ENCODE results near the gene RESP18.

Gene RESP18

DNA sequence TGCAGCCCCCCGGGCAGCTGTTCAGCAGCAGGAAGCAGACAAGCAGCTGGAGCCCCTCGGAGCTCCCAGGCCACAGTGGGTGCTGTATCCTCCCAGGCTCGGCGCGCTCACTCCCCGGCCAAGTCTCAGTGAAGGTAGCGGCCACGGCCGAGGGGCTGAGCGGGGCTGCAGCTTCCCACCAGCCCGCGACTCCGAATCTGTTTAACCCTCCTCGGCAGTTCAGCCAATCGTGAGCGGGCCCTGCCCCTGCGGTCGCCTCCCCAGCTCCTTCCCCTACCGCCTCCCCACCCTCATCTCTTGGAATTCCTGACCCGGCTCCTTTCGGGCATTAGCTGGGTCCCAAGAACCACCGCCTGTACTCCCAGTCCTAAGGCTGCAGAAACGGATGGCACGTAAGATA, at the start of gene RESP18:
Gene RESP18 (minus strand): TSS at position 203 of the 400 bp plus-strand sequence.
- H3K36me3 ChIP-seq (ENCODE audit: control insufficient read depth, insufficient read depth, low read length, severe bottlenecking): no peaks in the 10 kb centered on the region
- no peak for DNase-seq (ENCODE audit: low read depth)
- no peak within 1 kb of the TSS for H3K4me3 ChIP-seq (ENCODE audit: low read length)
- peaks cover 74% of the 10 kb centered on the region for H3K27me3 ChIP-seq (replicated peaks; ENCODE audit: control insufficient read depth, insufficient read depth, low read length)
- no peak within 1 kb of the TSS for H3K9ac ChIP-seq (ENCODE audit: low read length)
- H3K4me1 ChIP-seq (ENCODE audit: control insufficient read depth, insufficient read depth, low read length): no peaks in the 10 kb centered on the region
- no peaks in the 10 kb centered on the region for H3K9me3 ChIP-seq (ENCODE audit: control insufficient read depth, low read length)

DNA sequence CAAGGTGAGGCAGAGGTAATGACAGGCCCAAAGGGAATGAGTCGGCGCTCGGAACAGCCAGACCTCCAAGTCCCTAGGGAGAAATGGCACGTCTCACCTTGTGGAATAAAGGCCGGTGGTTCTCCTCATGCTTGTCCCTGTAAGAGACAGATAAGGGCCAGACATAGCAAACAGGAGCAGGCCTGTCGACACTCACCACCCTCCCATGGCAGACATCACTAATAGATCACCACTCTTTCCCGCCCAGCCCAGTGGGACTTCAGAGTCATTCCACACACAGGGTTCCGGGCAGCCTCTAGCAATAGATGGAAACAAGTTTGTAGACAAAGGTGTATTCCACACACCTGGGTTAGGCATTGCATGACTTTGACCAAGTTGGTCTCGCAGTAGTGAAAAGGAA, 48.9 kb upstream of the RESP18 start:
- no peak overlapping the region for H3K9ac ChIP-seq (ENCODE audit: low read length)
- no peak for DNase-seq (ENCODE audit: low read depth)
- H3K9me3 ChIP-seq (ENCODE audit: control insufficient read depth, low read length): no peaks in the 10 kb centered on the region
- no peak overlapping the region for H3K4me3 ChIP-seq (ENCODE audit: low read length)
- H3K27me3 ChIP-seq (replicated peaks; ENCODE audit: control insufficient read depth, insufficient read depth, low read length): no peaks in the 10 kb centered on the region
- H3K4me1 ChIP-seq (ENCODE audit: control insufficient read depth, insufficient read depth, low read length): peaks cover 12% of the 10 kb centered on the region
- peaks cover 78% of the 10 kb centered on the region for H3K36me3 ChIP-seq (ENCODE audit: control insufficient read depth, insufficient read depth, low read length, severe bottlenecking)

GRCh38 chr2:219380926-219381325, 48.4 kb upstream of the RESP18 start:
- Histone ChIP-seq H3K9me3 (ENCODE audit: control insufficient read depth, low read length) (no peaks in the 10 kb centered on the region), H3K36me3 (ENCODE audit: control insufficient read depth, insufficient read depth, low read length, severe bottlenecking) (peaks cover 76% of the 10 kb centered on the region), H3K27me3 (replicated peaks; ENCODE audit: control insufficient read depth, insufficient read depth, low read length) (no peaks in the 10 kb centered on the region), H3K9ac (ENCODE audit: low read length) (no peak overlapping the region), H3K4me3 (ENCODE audit: low read length) (no peak overlapping the region), H3K4me1 (ENCODE audit: control insufficient read depth, insufficient read depth, low read length) (peaks cover 8% of the 10 kb centered on the region)
- DNase-seq (ENCODE audit: low read depth): no peak

DNA sequence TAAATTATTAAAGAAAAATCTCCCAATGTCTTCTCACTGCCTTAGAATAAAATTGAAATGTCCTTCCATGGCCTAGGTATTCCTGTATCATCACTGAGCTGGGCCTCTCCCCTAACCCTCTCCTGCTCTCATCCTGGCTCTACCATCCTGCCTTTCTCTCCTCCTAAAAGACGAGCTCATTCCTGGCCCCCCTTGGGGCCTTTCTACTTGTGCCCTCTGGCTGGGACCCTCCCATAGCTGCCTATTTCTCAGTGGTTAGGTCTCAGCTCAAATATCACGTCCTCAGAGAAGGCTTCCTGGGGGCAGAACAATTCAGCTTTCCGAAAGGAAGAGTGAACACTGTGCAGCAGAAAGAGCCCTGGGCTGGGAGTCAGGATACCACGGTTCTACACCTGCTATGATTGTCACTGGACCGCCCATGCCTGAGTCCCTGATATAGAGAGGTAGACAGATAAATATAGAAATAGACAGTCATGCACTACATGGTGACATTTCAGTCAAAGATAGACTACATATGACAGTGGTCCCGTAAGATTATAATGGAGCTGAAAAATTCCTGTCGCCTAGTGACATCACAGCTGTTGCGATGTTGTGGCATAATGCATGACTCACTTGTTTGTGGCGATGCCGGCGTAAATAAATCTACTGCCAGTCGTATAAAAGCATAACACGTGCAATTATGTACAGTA, 45.8 kb upstream of the RESP18 start:
- no peaks in the 10 kb centered on the region for H3K27me3 ChIP-seq (replicated peaks; ENCODE audit: control insufficient read depth, insufficient read depth, low read length)
- DNase-seq (ENCODE audit: low read depth): no peak
- no peaks in the 10 kb centered on the region for H3K4me1 ChIP-seq (ENCODE audit: control insufficient read depth, insufficient read depth, low read length)
- H3K36me3 ChIP-seq (ENCODE audit: control insufficient read depth, insufficient read depth, low read length, severe bottlenecking): peaks cover 70% of the 10 kb centered on the region
- no peak overlapping the region for H3K9ac ChIP-seq (ENCODE audit: low read length)
- H3K4me3 ChIP-seq (ENCODE audit: low read length): no peak overlapping the region
- no peaks in the 10 kb centered on the region for H3K9me3 ChIP-seq (ENCODE audit: control insufficient read depth, low read length)

DNA sequence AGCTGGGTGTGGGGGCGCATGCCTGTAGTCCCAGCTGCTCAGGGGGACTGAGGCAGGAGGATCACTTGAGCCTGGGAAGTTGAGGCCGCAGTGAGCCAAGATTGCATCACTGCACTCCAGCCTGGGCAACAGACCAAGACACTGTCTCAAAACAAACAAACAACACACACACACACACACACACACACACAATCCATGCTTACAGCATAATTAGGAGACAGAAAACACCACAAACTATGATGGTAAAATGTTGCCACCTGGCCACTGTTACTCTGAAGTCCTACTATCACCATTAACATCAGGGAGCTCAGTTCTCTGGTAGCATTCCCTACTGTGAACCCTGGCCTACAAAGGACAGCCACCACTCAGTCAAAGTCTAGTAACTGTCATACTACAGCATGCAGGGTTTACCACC, 36.9 kb upstream of the RESP18 start:
- Histone ChIP-seq H3K9ac (ENCODE audit: low read length) (peak overlapping the region; percentile 25), H3K27me3 (replicated peaks; ENCODE audit: control insufficient read depth, insufficient read depth, low read length) (no peaks in the 10 kb centered on the region)

GRCh38 chr2:219368690-219369191, 36.2 kb upstream of the RESP18 start:
- Histone ChIP-seq H3K4me1 (ENCODE audit: control insufficient read depth, insufficient read depth, low read length) (peaks cover 14% of the 10 kb centered on the region), H3K4me3 (ENCODE audit: low read length) (peak overlapping the region; percentile 22), H3K36me3 (ENCODE audit: control insufficient read depth, insufficient read depth, low read length, severe bottlenecking) (peaks cover 6% of the 10 kb centered on the region), H3K9me3 (ENCODE audit: control insufficient read depth, low read length) (no peaks in the 10 kb centered on the region), H3K9ac (ENCODE audit: low read length) (peak overlapping the region; percentile 25), H3K27me3 (replicated peaks; ENCODE audit: control insufficient read depth, insufficient read depth, low read length) (no peaks in the 10 kb centered on the region)
- DNase-seq (ENCODE audit: low read depth): peak; percentile 94

More for the DNA sequence above, 36.9 kb upstream of the RESP18 start:
- Histone ChIP-seq H3K4me3 (ENCODE audit: low read length) (peak overlapping the region; percentile 22), H3K9me3 (ENCODE audit: control insufficient read depth, low read length) (no peaks in the 10 kb centered on the region), H3K36me3 (ENCODE audit: control insufficient read depth, insufficient read depth, low read length, severe bottlenecking) (peaks cover 13% of the 10 kb centered on the region), H3K4me1 (ENCODE audit: control insufficient read depth, insufficient read depth, low read length) (peaks cover 14% of the 10 kb centered on the region)
- DNase-seq (ENCODE audit: low read depth): peak; percentile 73

DNA sequence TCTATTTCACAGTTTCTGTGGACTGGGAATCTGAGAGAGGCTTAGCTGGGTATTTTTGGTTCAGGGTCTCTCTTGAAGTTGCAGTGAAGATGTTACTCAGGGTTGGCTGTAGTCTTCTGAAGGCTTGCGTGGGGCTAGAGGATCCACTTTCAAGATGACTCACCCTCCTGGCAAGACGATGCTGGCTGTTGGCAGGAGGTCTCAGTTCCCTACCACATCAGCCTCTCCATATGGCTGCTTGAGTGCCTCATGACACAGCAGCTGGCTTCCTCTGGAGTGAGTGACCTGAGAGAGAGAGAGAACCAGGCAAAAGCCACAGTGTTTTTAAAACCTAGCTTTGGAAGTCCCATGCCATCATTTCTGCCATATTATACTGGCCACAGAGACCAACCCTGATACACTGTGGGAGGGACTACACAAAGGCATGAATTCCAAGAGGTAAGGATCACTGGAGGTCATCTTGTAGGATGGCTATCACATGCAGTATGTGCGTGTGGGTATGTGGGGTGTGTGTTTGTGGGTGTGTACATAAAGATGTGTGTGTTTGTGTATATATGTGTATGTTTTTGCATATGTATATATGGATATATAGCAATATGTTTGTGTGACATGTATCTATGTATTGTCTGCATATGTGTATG, 30.1 kb upstream of the RESP18 start:
- H3K9ac ChIP-seq (ENCODE audit: low read length): no peak overlapping the region
- H3K9me3 ChIP-seq (ENCODE audit: control insufficient read depth, low read length): no peaks in the 10 kb centered on the region
- peaks cover 9% of the 10 kb centered on the region for H3K27me3 ChIP-seq (replicated peaks; ENCODE audit: control insufficient read depth, insufficient read depth, low read length)
- no peak overlapping the region for H3K4me3 ChIP-seq (ENCODE audit: low read length)
- H3K4me1 ChIP-seq (ENCODE audit: control insufficient read depth, insufficient read depth, low read length): peaks cover 24% of the 10 kb centered on the region
- peak; percentile 94 for DNase-seq (ENCODE audit: low read depth)
- H3K36me3 ChIP-seq (ENCODE audit: control insufficient read depth, insufficient read depth, low read length, severe bottlenecking): no peaks in the 10 kb centered on the region

GRCh38 chr2:219362072-219362471, 29.5 kb upstream of the RESP18 start:
- Histone ChIP-seq H3K9ac (ENCODE audit: low read length) (no peak overlapping the region), H3K4me1 (ENCODE audit: control insufficient read depth, insufficient read depth, low read length) (peaks cover 24% of the 10 kb centered on the region), H3K4me3 (ENCODE audit: low read length) (no peak overlapping the region), H3K9me3 (ENCODE audit: control insufficient read depth, low read length) (no peaks in the 10 kb centered on the region), H3K36me3 (ENCODE audit: control insufficient read depth, insufficient read depth, low read length, severe bottlenecking) (no peaks in the 10 kb centered on the region), H3K27me3 (replicated peaks; ENCODE audit: control insufficient read depth, insufficient read depth, low read length) (peaks cover 9% of the 10 kb centered on the region)
- DNase-seq (ENCODE audit: low read depth): no peak

DNA sequence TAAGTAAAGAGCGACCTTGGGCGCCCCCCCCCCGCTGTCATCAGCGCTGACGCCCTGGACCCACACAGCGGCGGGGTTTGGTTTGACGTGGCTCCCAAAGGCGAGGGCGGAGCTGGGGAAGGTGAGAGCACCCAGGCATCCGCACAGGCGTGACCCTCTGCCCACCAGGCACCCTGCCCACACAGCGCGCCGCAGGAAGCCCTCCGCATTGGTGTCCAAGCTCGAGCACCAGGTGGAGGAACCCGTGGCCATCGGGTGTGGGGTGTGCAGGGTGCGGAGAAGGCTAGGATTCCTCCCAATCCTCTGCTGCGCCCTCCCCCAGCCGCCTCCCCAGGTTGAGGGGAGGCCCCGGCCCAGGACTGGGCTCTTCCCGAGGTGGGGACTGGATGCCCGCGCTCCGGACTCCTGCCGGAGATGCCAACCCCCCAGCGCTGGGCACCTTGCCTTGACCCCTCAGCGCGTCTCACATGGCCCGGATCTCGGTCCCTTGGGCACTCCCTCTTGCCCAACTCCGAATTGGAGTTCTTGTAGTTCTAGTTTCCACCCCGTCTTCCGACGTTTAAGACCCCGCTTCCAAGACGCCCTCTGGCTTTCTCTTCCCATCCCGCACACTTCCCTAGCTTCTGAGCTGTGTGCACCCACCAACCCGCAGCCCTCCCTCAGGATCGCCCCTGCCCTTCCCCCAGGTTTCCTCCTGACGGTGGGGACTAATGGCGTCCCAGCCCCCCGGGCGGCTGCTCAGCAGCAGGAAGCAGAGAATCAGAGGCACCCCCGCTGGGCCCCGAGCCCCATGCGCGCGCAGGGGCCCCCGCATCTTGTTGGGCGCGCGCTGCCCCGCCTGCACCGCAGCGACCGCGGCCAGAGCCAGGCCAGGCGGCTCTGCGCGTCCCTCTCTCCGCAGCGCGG, 25.9 kb upstream of the RESP18 start:
- H3K9me3 ChIP-seq (ENCODE audit: control insufficient read depth, low read length): no peaks in the 10 kb centered on the region
- H3K27me3 ChIP-seq (replicated peaks; ENCODE audit: control insufficient read depth, insufficient read depth, low read length): peaks cover 19% of the 10 kb centered on the region
- H3K4me1 ChIP-seq (ENCODE audit: control insufficient read depth, insufficient read depth, low read length): peaks cover 24% of the 10 kb centered on the region
- no peak overlapping the region for H3K9ac ChIP-seq (ENCODE audit: low read length)
- DNase-seq (ENCODE audit: low read depth): peak; percentile 14
- peak overlapping the region; percentile 64 for H3K4me3 ChIP-seq (ENCODE audit: low read length)
- no peaks in the 10 kb centered on the region for H3K36me3 ChIP-seq (ENCODE audit: control insufficient read depth, insufficient read depth, low read length, severe bottlenecking)

DNA sequence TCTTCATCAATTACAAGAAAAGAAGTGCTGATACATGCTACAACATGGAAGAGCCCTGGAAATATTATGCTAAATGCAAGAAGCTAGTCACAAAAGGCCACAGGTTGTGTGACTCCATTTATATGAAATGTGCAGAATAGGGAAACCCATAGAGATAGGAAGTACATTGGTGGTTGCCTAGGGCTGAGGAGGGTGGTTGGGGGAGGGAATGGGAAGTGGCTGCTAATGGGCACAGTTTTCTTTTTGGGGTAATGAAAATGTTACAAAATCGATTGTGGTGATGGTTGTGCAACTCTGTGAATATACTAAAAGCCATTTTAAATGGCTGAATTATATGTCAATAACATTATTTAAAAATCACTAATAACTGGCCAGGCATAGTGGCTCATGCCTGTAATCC, 24.3 kb upstream of the RESP18 start:
- Histone ChIP-seq H3K4me1 (ENCODE audit: control insufficient read depth, insufficient read depth, low read length) (peaks cover 13% of the 10 kb centered on the region), H3K27me3 (replicated peaks; ENCODE audit: control insufficient read depth, insufficient read depth, low read length) (peaks cover 23% of the 10 kb centered on the region), H3K36me3 (ENCODE audit: control insufficient read depth, insufficient read depth, low read length, severe bottlenecking) (no peaks in the 10 kb centered on the region), H3K9ac (ENCODE audit: low read length) (no peak overlapping the region), H3K4me3 (ENCODE audit: low read length) (no peak overlapping the region), H3K9me3 (ENCODE audit: control insufficient read depth, low read length) (no peaks in the 10 kb centered on the region)
- DNase-seq (ENCODE audit: low read depth): no peak

DNA sequence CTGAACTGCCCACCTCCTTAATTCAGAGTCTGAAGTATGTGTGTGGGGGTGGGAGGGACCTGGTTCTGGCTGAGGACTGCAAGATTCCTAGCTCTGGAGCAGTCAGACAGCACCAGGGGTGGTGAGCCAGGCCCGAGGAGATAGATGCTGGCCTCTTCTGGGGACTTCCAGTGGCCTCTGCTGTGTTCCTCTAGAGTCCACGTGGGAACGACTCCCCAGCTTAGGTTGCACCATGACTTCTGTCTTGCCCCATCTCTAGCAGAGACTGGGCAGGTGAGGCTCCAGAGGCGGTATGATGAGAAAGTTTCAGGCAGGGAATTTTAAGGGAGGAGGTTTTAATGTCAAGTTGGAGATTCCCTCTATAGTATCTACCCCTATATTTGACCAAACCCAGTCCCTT, 22.0 kb upstream of the RESP18 start:
- Histone ChIP-seq H3K27me3 (replicated peaks; ENCODE audit: control insufficient read depth, insufficient read depth, low read length) (peaks cover 23% of the 10 kb centered on the region), H3K9me3 (ENCODE audit: control insufficient read depth, low read length) (no peaks in the 10 kb centered on the region), H3K4me3 (ENCODE audit: low read length) (no peak overlapping the region), H3K9ac (ENCODE audit: low read length) (no peak overlapping the region), H3K4me1 (ENCODE audit: control insufficient read depth, insufficient read depth, low read length) (peaks cover 13% of the 10 kb centered on the region), H3K36me3 (ENCODE audit: control insufficient read depth, insufficient read depth, low read length, severe bottlenecking) (no peaks in the 10 kb centered on the region)
- DNase-seq (ENCODE audit: low read depth): no peak
